K562 (cell line): ENCODE data around the gene PLTP. TPM values are rescaled to one million over a fixed set of nuclear protein-coding genes. Genes with fewer than 3 reads are reported as not detected.
A peak's percentile ranks its signal among the peaks of the same experiment; 100 is the strongest.

Source experiments
- CBX1 ChIP-seq: sonication (generic); IDR thresholded peaks from 2 replicates; pipeline ENCODE4 v1.6.1; 2016; ENCODE audit warnings: antibody characterized with exemption, low read depth, mild to moderate bottlenecking
- FOXK2 ChIP-seq, 2 experiments: fragments of 450-650 bp; IDR thresholded peaks in 1 of 2; conservative IDR thresholded peaks in 1 of 2; 2 replicates each; pipeline ENCODE4 v1.6.1; 2016; ENCODE audit warnings: low read depth in 2 of 2, mild to moderate bottlenecking in 1 of 2
- MYC ChIP-seq, 2 experiments: fragments of 250-450 bp in 1 of 2; sonication (Bioruptor Pico) in 1 of 2; IDR thresholded peaks; 2 replicates each; pipeline versions ENCODE4 v1.5.1 to v1.6.1; 2012 to 2021; ENCODE audit warnings: low read depth in 2 of 2, borderline replicate concordance in 1 of 2, improper control_type of control experiment in 1 of 2, low read length in 1 of 2, mild to moderate bottlenecking in 1 of 2, moderate library complexity in 1 of 2
- NFE2 ChIP-seq: IDR thresholded peaks from 2 replicates; pipeline ENCODE4 v1.6.1; 2014; ENCODE audit warnings: antibody characterized with exemption, low read depth
- NR2C2 ChIP-seq, 2 experiments: fragments of 200-800 bp in 1 of 2; sonication (Bioruptor generic) in 1 of 2; sonication (generic) in 1 of 2; formaldehyde crosslinking in 1 of 2; IDR thresholded peaks; 2 replicates each; pipeline versions ENCODE4 v1.6.1 to v1.8.0; 2016 to 2022; ENCODE audit warnings: mild to moderate bottlenecking in 1 of 2, missing compliant biosample characterization in 1 of 2, missing genetic modification characterization in 1 of 2, missing genetic modification reagents in 1 of 2
- RB1 ChIP-seq: fragments of 450-650 bp; IDR thresholded peaks from 2 replicates; pipeline ENCODE4 v1.6.1; 2017; ENCODE audit warnings: low read depth, mild to moderate bottlenecking
- RBM14 ChIP-seq: fragments of 200-400 bp; formaldehyde crosslinking; IDR thresholded peaks from 2 replicates; pipeline ENCODE4 v1.6.1; 2018; ENCODE audit warnings: low read depth, mild to moderate bottlenecking, low read length, moderate library complexity, borderline replicate concordance; ENCODE audit not compliant: insufficient read depth
- TRIM24 ChIP-seq, 2 experiments: fragments of 450-650 bp; IDR thresholded peaks; 2 replicates each; pipeline ENCODE4 v1.6.1; 2016
- ZNF668 ChIP-seq: fragments of 250-450 bp; sonication (Bioruptor Pico); IDR thresholded peaks from 2 replicates; pipeline ENCODE4 v1.8.0; 2022; ENCODE audit warnings: mild to moderate bottlenecking, inconsistent platforms
- ZNF77 ChIP-seq: fragments of 250-450 bp; sonication (Bioruptor Pico); IDR thresholded peaks from 2 replicates; pipeline ENCODE4 v1.5.0; 2020
- polyA plus RNA-seq, 8 experiments: library from polyadenylated mRNA; depleted of rRNA in 4 of 8; stranded (reverse) in 5 of 8; unstranded in 3 of 8; fragments of >200 nt; fragmentation: Nextera tagmentation in 2 of 8; fragmentation: Illumina TruSeq in 1 of 8; extraction: Ambion mirVana in 2 of 8; extraction: Trizol in 1 of 8; gene quantifications; 2 replicates each; pipeline versions ENCODE4 v1.2.1 to v1.2.3, GENCODE V29; 2011 to 2014; ENCODE audit warnings: inconsistent platforms in 1 of 8, missing spikeins in 1 of 8
- total RNA-seq, 7 experiments: library from RNA; depleted of rRNA in 6 of 7; stranded (reverse); fragments of >200 nt in 6 of 7; fragmentation: Illumina TruSeq in 2 of 7; extraction: Trizol in 2 of 7; gene quantifications; 2 replicates each; pipeline versions ENCODE4 v1.2.1 to v1.2.3, GENCODE V29; 2011 to 2021; ENCODE audit warnings: low replicate concordance in 1 of 7
- TF ChIP-seq, protein P1 (sequence below): fragments of 250-450 bp; sonication (Bioruptor Pico); IDR thresholded peaks from 2 replicates; pipeline ENCODE4 v1.5.1; 2021; ENCODE audit warnings: mild to moderate bottlenecking
- TF ChIP-seq, protein P2 (sequence below): sonication (generic); formaldehyde crosslinking; IDR thresholded peaks from 2 replicates; pipeline ENCODE4 v1.8.0; 2022; ENCODE audit warnings: missing genetic modification reagents, mild to moderate bottlenecking, borderline replicate concordance
- TF ChIP-seq, protein P3 (sequence below): fragments of 450-650 bp; conservative IDR thresholded peaks from 2 replicates; pipeline ENCODE4 v1.6.1; 2016; ENCODE audit warnings: missing genetic modification characterization, low read depth, mild to moderate bottlenecking, control low read depth, missing compliant biosample characterization
- TF ChIP-seq, protein P4 (sequence below): fragments of 450-650 bp; IDR thresholded peaks from 2 replicates; pipeline ENCODE4 v1.6.1; 2016; ENCODE audit warnings: missing biosample characterization, missing genetic modification characterization
- TF ChIP-seq, protein P5 (sequence below): IDR thresholded peaks from 3 replicates; pipeline ENCODE4 v1.6.1; 2011; ENCODE audit warnings: borderline replicate concordance, mild to moderate bottlenecking, moderate library complexity; ENCODE audit not compliant: insufficient read length; ENCODE audit errors: extremely low read depth
- TF ChIP-seq, protein P6 (sequence below): fragments of 200-800 bp; sonication (Bioruptor generic); IDR thresholded peaks from 2 replicates; pipeline ENCODE4 v1.6.1; 2017; ENCODE audit warnings: missing genetic modification characterization, missing compliant biosample characterization

PLTP gene
- total and polyA plus RNA-seq, 9 of the 15 experiments (the other 6 are each of a cell fraction or from before 2014, with no cell fraction given), result 2.8 to 29.3 (median 17.6) TPM

DNA sequence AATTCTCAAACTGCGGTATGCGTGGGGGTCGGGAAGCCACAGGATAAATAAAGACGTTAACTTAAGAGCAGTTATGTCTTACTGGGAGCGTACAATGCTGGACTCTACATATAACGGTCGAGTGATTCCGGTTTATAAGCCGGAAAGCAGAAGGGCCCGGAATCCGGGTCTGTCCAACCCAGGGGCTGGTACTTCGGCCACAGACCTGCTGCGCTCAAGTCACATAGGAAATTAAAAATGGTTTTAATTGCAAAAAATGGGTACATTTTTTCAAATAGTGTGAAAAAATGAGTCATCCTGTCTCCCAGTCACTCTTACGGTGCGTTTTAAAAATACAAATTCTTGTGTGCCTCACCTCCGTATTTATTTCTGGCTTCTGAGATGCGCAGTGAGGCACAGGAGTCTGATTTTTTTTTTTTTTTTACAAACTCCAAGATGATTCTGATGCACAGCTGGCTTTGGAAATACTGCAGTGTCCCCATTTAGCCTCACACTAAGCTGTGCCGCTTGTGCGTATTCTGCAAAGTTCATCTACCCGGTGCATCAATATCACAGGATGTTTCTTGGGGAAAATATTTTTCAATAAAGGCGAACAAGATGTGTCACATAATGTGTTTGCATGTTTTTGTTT lies 23.6 kb upstream of the PLTP start (continued):
- TF ChIP-seq, protein P1, sequence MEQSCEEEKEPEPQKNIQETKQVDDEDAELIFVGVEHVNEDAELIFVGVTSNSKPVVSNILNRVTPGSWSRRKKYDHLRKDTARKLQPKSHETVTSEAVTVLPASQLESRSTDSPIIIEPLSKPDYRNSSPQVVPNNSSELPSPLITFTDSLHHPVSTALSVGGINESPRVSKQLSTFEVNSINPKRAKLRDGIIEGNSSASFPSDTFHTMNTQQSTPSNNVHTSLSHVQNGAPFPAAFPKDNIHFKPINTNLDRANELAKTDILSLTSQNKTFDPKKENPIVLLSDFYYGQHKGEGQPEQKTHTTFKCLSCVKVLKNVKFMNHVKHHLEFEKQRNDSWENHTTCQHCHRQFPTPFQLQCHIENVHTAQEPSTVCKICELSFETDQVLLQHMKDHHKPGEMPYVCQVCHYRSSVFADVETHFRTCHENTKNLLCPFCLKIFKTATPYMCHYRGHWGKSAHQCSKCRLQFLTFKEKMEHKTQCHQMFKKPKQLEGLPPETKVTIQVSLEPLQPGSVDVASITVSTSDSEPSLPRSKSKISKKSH (CRISPR knock-in tag), result no peak
- TF ChIP-seq, protein P2, sequence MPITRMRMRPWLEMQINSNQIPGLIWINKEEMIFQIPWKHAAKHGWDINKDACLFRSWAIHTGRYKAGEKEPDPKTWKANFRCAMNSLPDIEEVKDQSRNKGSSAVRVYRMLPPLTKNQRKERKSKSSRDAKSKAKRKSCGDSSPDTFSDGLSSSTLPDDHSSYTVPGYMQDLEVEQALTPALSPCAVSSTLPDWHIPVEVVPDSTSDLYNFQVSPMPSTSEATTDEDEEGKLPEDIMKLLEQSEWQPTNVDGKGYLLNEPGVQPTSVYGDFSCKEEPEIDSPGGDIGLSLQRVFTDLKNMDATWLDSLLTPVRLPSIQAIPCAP (CRISPR knock-in tag), result no peak
- TF ChIP-seq ZNF77, result no peak
- no peak for TF ChIP-seq RB1
- TF ChIP-seq MYC (IDR thresholded peaks at IDR 0.05; ENCODE audit: low read depth, low read length), result no peak
- no peak for TF ChIP-seq MYC (CRISPR knock-in tag; IDR thresholded peaks at IDR 0.05; ENCODE audit: borderline replicate concordance, low read depth)
- no peak for TF ChIP-seq NR2C2 (CRISPR knock-in tag; IDR thresholded peaks at IDR 0.05)
- TF ChIP-seq NR2C2 (tag; IDR thresholded peaks at IDR 0.05), result peak; percentile 52; the same call in 1 of the 2 replicates
- TF ChIP-seq NFE2, result 0 out of 2 replicates have a peak, but pooled peaks have one; percentile 53
- TF ChIP-seq, protein P3, sequence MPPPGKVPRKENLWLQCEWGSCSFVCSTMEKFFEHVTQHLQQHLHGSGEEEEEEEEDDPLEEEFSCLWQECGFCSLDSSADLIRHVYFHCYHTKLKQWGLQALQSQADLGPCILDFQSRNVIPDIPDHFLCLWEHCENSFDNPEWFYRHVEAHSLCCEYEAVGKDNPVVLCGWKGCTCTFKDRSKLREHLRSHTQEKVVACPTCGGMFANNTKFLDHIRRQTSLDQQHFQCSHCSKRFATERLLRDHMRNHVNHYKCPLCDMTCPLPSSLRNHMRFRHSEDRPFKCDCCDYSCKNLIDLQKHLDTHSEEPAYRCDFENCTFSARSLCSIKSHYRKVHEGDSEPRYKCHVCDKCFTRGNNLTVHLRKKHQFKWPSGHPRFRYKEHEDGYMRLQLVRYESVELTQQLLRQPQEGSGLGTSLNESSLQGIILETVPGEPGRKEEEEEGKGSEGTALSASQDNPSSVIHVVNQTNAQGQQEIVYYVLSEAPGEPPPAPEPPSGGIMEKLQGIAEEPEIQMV (tag), result no peak
- TF ChIP-seq, protein P4, sequence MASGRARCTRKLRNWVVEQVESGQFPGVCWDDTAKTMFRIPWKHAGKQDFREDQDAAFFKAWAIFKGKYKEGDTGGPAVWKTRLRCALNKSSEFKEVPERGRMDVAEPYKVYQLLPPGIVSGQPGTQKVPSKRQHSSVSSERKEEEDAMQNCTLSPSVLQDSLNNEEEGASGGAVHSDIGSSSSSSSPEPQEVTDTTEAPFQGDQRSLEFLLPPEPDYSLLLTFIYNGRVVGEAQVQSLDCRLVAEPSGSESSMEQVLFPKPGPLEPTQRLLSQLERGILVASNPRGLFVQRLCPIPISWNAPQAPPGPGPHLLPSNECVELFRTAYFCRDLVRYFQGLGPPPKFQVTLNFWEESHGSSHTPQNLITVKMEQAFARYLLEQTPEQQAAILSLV (tag), result no peak
- TF ChIP-seq, protein P5, sequence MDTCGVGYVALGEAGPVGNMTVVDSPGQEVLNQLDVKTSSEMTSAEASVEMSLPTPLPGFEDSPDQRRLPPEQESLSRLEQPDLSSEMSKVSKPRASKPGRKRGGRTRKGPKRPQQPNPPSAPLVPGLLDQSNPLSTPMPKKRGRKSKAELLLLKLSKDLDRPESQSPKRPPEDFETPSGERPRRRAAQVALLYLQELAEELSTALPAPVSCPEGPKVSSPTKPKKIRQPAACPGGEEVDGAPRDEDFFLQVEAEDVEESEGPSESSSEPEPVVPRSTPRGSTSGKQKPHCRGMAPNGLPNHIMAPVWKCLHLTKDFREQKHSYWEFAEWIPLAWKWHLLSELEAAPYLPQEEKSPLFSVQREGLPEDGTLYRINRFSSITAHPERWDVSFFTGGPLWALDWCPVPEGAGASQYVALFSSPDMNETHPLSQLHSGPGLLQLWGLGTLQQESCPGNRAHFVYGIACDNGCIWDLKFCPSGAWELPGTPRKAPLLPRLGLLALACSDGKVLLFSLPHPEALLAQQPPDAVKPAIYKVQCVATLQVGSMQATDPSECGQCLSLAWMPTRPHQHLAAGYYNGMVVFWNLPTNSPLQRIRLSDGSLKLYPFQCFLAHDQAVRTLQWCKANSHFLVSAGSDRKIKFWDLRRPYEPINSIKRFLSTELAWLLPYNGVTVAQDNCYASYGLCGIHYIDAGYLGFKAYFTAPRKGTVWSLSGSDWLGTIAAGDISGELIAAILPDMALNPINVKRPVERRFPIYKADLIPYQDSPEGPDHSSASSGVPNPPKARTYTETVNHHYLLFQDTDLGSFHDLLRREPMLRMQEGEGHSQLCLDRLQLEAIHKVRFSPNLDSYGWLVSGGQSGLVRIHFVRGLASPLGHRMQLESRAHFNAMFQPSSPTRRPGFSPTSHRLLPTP, result no peak
- TF ChIP-seq TRIM24 (IDR thresholded peaks at IDR 0.05), result peak; percentile 62 to 66
- no peak for TF ChIP-seq ZNF668 (CRISPR knock-in tag)
- no peak for TF ChIP-seq RBM14
- TF ChIP-seq CBX1, result no peak
- TF ChIP-seq, protein P6, sequence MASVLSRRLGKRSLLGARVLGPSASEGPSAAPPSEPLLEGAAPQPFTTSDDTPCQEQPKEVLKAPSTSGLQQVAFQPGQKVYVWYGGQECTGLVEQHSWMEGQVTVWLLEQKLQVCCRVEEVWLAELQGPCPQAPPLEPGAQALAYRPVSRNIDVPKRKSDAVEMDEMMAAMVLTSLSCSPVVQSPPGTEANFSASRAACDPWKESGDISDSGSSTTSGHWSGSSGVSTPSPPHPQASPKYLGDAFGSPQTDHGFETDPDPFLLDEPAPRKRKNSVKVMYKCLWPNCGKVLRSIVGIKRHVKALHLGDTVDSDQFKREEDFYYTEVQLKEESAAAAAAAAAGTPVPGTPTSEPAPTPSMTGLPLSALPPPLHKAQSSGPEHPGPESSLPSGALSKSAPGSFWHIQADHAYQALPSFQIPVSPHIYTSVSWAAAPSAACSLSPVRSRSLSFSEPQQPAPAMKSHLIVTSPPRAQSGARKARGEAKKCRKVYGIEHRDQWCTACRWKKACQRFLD (CRISPR knock-in tag), result 0 out of 2 replicates have a peak, but pooled peaks have one; percentile 22
- TF ChIP-seq FOXK2 (conservative IDR thresholded peaks at IDR 0.05 in 1 of 2, IDR thresholded peaks at IDR 0.05 in 1 of 2; ENCODE audit: low read depth in 2 of 2), result peak in 1 of 2 experiments; percentile 86; a peak in 1 of 4 replicates
